ENCODE results near the gene RNF44. TPM values are rescaled to one million over a fixed set of nuclear protein-coding genes. Genes with fewer than 3 reads are reported as not detected.
A peak's percentile ranks its signal among the peaks of the same experiment; 100 is the strongest.

RNF44 gene
- total RNA-seq, 2 experiments from 2014 or later = 61.2 to 164 TPM

- peak overlapping the region; percentile 96 for H3K4me2 ChIP-seq (ENCODE audit: low read length)
- peaks cover 40% of the 10 kb centered on the region for H3K79me2 ChIP-seq (ENCODE audit: insufficient read depth, low read depth, low read length)
- peaks cover 82% of the 10 kb centered on the region for H3K4me1 ChIP-seq (ENCODE audit: insufficient read depth, low read length, poor library complexity, severe bottlenecking)
- H4K20me1 ChIP-seq (ENCODE audit: insufficient read depth, low read length) = 0 out of 2 replicates have a peak, but pooled peaks cover 7% of the 10 kb centered on the region
- no peak overlapping the region for H2AFZ ChIP-seq (ENCODE audit: low read length)
- peak overlapping the region; percentile 65 for H3K4me3 ChIP-seq (ENCODE audit: low read depth, low read length, poor library complexity, severe bottlenecking)
- intact Hi-C loops (cut with micrococcal nuclease; ENCODE audit: unreplicated experiment) = loop anchor here (1.0 to 10.0 kb wide), 3 partner anchors 14 to 475 kb away; partner anchors contain the start of genes FAF2 and UIMC1
- H3K9me2 ChIP-seq (ENCODE audit: insufficient read depth, low read length) = no peaks in the 10 kb centered on the region
- peaks cover 82% of the 10 kb centered on the region for H3K36me3 ChIP-seq (ENCODE audit: insufficient read depth, low read length)
- H3K9me3 ChIP-seq (ENCODE audit: low read length) = no peaks in the 10 kb centered on the region
- BruUV-seq (replicated peaks) = no TSS peak
- peak; percentile 96 for DNase-seq (ENCODE audit: low spot score)
- CTCF ChIA-PET (ENCODE audit: unreplicated experiment) = interaction anchor here (1.2 kb wide), 1 partner anchor 82 kb away, joined by 6 read pairs; the partner anchor contains the start of gene FAF2
- TF ChIP-seq CTCF (conservative IDR thresholded peaks at IDR 0.05; ENCODE audit: low read length) (no peak), EZH2phosphoT487 (IDR thresholded peaks at IDR 0.05; ENCODE audit: borderline replicate concordance, low read depth, low read length) (no peak)
- POLR2A ChIA-PET = interaction anchor here (0.6 to 2.4 kb wide), 6 partner anchors 11 to 452 kb away, joined by 3 to 10 read pairs (median 3); partner anchors contain the start of gene FAF2
- H3K27ac ChIP-seq (ENCODE audit: low read depth, low read length, poor library complexity, severe bottlenecking) = peak overlapping the region; percentile 99
Observed at GRCh38 chr5:176529741-176530141, 7.5 kb downstream of the RNF44 start.

- intact Hi-C loops (cut with micrococcal nuclease; ENCODE audit: unreplicated experiment) = loop anchor here (1.0 to 2.0 kb wide), 2 partner anchors 14 to 80 kb away; partner anchors contain the start of gene FAF2
- Histone ChIP-seq H2AFZ (ENCODE audit: low read length) (no peak overlapping the region), H3K27ac (ENCODE audit: low read depth, low read length, poor library complexity, severe bottlenecking) (peak overlapping the region; percentile 99), H3K9me3 (ENCODE audit: low read length) (no peaks in the 10 kb centered on the region), H3K79me2 (ENCODE audit: insufficient read depth, low read depth, low read length) (peaks cover 35% of the 10 kb centered on the region), H3K4me3 (ENCODE audit: low read depth, low read length, poor library complexity, severe bottlenecking) (peak overlapping the region; percentile 65), H4K20me1 (ENCODE audit: insufficient read depth, low read length) (0 out of 2 replicates have a peak, but pooled peaks cover 7% of the 10 kb centered on the region), H3K36me3 (ENCODE audit: insufficient read depth, low read length) (peaks cover 77% of the 10 kb centered on the region), H3K9me2 (ENCODE audit: insufficient read depth, low read length) (no peaks in the 10 kb centered on the region), H3K4me1 (ENCODE audit: insufficient read depth, low read length, poor library complexity, severe bottlenecking) (peaks cover 78% of the 10 kb centered on the region), H3K4me2 (ENCODE audit: low read length) (peak overlapping the region; percentile 96)
- no TSS peak for BruUV-seq (replicated peaks)
- POLR2A ChIA-PET = interaction anchor here (0.8 to 2.6 kb wide), 5 partner anchors 9 to 453 kb away, joined by 3 to 24 read pairs (median 3); partner anchors contain the start of genes FAF2 and RNF44
- CTCF ChIA-PET (ENCODE audit: unreplicated experiment) = interaction anchor here (0.7 to 1.2 kb wide), 2 partner anchors 82 to 113 kb away, joined by 3 to 6 read pairs; partner anchors contain the start of genes CLTB and FAF2
- no peak for TF ChIP-seq EZH2phosphoT487 (IDR thresholded peaks at IDR 0.05; ENCODE audit: borderline replicate concordance, low read depth, low read length)
- TF ChIP-seq CTCF (conservative IDR thresholded peaks at IDR 0.05; ENCODE audit: low read length) = no peak
- peak; percentile 96 for DNase-seq (ENCODE audit: low spot score)
Observed at GRCh38 chr5:176529116-176529740, 8.0 kb downstream of the RNF44 start.
